Measurements from ENCODE around the gene ACBD4. TPM values are rescaled to one million over a fixed set of nuclear protein-coding genes. Genes with fewer than 3 reads are reported as not detected.

ACBD4 gene
- total RNA-seq, 1 donor from 2014 or later, result 3.0 TPM

Small RNA genes within 50 kb of the gene (small RNA-seq; reads per million reads assigned to genes)
- not detected for gene MIR6784

Other genes with a start within 250 kb of the ACBD4 start
- 88.9 TPM for gene EFTUD2, start 236.2 kb upstream of the ACBD4 start, total RNA-seq
- 708 TPM for gene GFAP, start 220.2 kb upstream of the ACBD4 start, total RNA-seq
- gene KIF18B, start 187.9 kb upstream of the ACBD4 start, total RNA-seq, result 0.16 TPM
- 4.1 TPM for gene C1QL1, start 167.4 kb upstream of the ACBD4 start, total RNA-seq
- gene DCAKD, start 84.1 kb upstream of the ACBD4 start, total RNA-seq, result 47.6 TPM
- gene NMT1, start 74.4 kb upstream of the ACBD4 start, total RNA-seq, result 27.9 TPM
- gene PLCD3, start 3.2 kb upstream of the ACBD4 start, total RNA-seq, result 3.1 TPM
- 8.0 TPM for gene HEXIM1, start 12.8 kb downstream of the ACBD4 start, total RNA-seq
- gene HEXIM2, start 26.2 kb downstream of the ACBD4 start, total RNA-seq, result 8.1 TPM
- 1.9 TPM for gene FMNL1, start 86.2 kb downstream of the ACBD4 start, total RNA-seq
- gene SPATA32, start 126.4 kb downstream of the ACBD4 start, total RNA-seq, result not detected
- gene MAP3K14, start 181.3 kb downstream of the ACBD4 start, total RNA-seq, result 1.2 TPM